Suprapubic skin (tissue), 4 donors: ENCODE measurements around the gene RASL10A. TPM values are rescaled to one million over a fixed set of nuclear protein-coding genes. Genes with fewer than 3 reads are reported as not detected.

Experiments
- DNase-seq, 2 donors: peaks; one replicate each; pipeline ENCODE4 v3.0.0-alpha.2; 2019; ENCODE audit warnings: low spot score in 2 of 2
- H3K27ac ChIP-seq: fragments of 200-600 bp; sonication (generic); one replicate; pipeline ENCODE4 v1.5.1; 2019
- H3K27me3 ChIP-seq: fragments of 200-600 bp; sonication (generic); one replicate; pipeline ENCODE4 v1.5.1; 2019
- H3K36me3 ChIP-seq: fragments of 200-600 bp; sonication (generic); one replicate; pipeline ENCODE4 v1.5.1; 2019
- H3K4me1 ChIP-seq: fragments of 200-600 bp; sonication (generic); one replicate; pipeline ENCODE4 v1.5.1; 2019
- H3K4me3 ChIP-seq: fragments of 200-600 bp; sonication (generic); one replicate; pipeline ENCODE4 v1.5.1; 2019; ENCODE audit warnings: mild to moderate bottlenecking
- H3K9me3 ChIP-seq: fragments of 200-600 bp; sonication (generic); one replicate; pipeline ENCODE4 v1.5.1; 2019
- EP300 ChIP-seq: sonication (generic); formaldehyde crosslinking; IDR thresholded peaks from one replicate; pipeline ENCODE4 v1.6.1; 2017; ENCODE audit warnings: antibody characterized with exemption
- POLR2A ChIP-seq, 2 donors: fragments of 450-650 bp; IDR thresholded peaks; one replicate each; pipeline ENCODE4 v1.6.1; 2017; ENCODE audit warnings: antibody characterized with exemption in 2 of 2, mild to moderate bottlenecking in 2 of 2, moderate library complexity in 2 of 2
- POLR2AphosphoS5 ChIP-seq, 3 donors: sonication (generic); formaldehyde crosslinking; IDR thresholded peaks; one replicate each; pipeline ENCODE4 v1.6.1; 2017; ENCODE audit warnings: antibody characterized with exemption in 3 of 3
- WGBS: methylation state at CpG from one replicate; pipeline ENCODE4 v1.1.5; 2018; 5-methylcytosine and 5-hydroxymethylcytosine counted together
- total RNA-seq, 4 donors: library from RNA; depleted of rRNA; stranded (reverse); fragments of >200 nt; gene quantifications; one replicate each; pipeline ENCODE4 v1.1.0, GENCODE V29; 2016
- TF ChIP-seq, protein P1 (sequence below), 2 donors: fragments of 200-600 bp in 1 of 2; fragments of 450-650 bp in 1 of 2; sonication (generic) in 1 of 2; IDR thresholded peaks; one replicate each; pipeline ENCODE4 v1.5.1; 2016 to 2019; ENCODE audit warnings: antibody characterized with exemption in 2 of 2, mild to moderate bottlenecking in 1 of 2, moderate library complexity in 1 of 2

RASL10A gene
- total RNA-seq, 4 donors from 2014 or later: 0.34 to 1.7 (median 0.95) TPM

DNA sequence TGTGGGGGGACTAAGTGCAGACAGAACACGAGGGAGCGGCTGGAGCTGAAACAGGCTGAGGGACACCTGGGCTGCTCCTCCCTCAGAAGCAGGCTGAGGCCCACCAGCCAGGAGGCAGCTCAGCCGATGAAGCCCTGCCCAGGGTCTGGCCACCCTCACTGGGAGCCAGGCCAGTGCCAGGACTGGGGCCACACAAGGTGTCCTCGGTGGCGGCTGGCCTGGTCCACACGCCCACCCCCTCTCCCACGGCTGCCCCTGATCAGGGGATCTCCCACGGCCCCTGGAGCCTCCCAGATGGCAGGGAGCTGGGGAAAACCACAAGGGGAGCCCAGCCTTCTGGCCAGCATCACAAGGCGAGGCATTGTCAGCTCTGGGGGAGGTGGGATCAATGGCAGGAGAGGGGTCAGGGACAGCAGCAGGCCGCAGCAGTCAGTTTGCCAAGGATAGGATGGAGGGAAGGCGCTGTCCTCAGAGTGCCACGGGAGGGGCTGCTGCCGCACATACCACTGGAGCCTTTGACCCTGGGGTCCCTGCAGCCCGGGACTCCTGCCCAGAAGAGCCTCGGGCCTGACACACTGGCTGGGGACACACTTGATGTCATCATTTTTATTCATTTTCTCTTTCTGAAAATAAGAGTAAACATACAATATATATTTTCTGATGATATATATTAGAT is 11.7 kb upstream of the RASL10A start:
- no peak for DNase-seq
- Histone ChIP-seq H3K27me3 (no peaks in the 10 kb centered on the region), H3K4me3 (no peak overlapping the region), H3K36me3 (peaks cover 53% of the 10 kb centered on the region), H3K4me1 (peaks cover 7% of the 10 kb centered on the region), H3K9me3 (no peaks in the 10 kb centered on the region), H3K27ac (no peak overlapping the region)
- no peak for TF ChIP-seq EP300
- TF ChIP-seq, protein P1, sequence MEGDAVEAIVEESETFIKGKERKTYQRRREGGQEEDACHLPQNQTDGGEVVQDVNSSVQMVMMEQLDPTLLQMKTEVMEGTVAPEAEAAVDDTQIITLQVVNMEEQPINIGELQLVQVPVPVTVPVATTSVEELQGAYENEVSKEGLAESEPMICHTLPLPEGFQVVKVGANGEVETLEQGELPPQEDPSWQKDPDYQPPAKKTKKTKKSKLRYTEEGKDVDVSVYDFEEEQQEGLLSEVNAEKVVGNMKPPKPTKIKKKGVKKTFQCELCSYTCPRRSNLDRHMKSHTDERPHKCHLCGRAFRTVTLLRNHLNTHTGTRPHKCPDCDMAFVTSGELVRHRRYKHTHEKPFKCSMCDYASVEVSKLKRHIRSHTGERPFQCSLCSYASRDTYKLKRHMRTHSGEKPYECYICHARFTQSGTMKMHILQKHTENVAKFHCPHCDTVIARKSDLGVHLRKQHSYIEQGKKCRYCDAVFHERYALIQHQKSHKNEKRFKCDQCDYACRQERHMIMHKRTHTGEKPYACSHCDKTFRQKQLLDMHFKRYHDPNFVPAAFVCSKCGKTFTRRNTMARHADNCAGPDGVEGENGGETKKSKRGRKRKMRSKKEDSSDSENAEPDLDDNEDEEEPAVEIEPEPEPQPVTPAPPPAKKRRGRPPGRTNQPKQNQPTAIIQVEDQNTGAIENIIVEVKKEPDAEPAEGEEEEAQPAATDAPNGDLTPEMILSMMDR (IDR thresholded peaks at IDR 0.05): no peak
- TF ChIP-seq POLR2AphosphoS5 (IDR thresholded peaks at IDR 0.05): no peak
- TF ChIP-seq POLR2A (IDR thresholded peaks at IDR 0.05): no peak
- 82% methylated on average over 7 of the region's 15 CpGs for WGBS

DNA sequence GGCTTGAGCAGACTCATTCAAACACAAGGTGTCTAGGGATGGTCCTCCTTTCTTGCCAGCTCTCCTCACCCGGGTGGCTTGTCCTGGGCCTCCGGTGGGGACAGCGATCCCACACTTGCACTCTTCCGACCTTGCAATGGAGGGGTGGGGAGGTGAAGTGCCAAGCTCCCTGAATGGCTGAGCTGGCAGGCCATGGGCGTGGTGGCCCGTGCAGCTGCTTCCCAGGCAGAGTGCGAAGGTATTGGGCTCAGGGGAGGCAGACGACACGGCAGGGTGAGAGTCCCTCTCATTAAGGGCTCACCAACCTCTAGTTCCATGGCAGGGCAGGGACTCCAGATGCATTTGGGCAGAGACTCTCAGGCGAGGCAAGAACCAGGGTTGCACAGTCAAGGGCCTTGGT is 11.0 kb upstream of the RASL10A start:
- Histone ChIP-seq H3K27me3 (no peaks in the 10 kb centered on the region), H3K27ac (no peak overlapping the region), H3K4me3 (no peak overlapping the region), H3K36me3 (peaks cover 46% of the 10 kb centered on the region), H3K9me3 (no peaks in the 10 kb centered on the region), H3K4me1 (peaks cover 7% of the 10 kb centered on the region)
- 93% methylated on average over 10 of the region's 10 CpGs for WGBS
- TF ChIP-seq, protein P1 (IDR thresholded peaks at IDR 0.05): no peak
- no peak for TF ChIP-seq POLR2A (IDR thresholded peaks at IDR 0.05)
- no peak for TF ChIP-seq POLR2AphosphoS5 (IDR thresholded peaks at IDR 0.05)
- TF ChIP-seq EP300: no peak
- DNase-seq: no peak

DNA sequence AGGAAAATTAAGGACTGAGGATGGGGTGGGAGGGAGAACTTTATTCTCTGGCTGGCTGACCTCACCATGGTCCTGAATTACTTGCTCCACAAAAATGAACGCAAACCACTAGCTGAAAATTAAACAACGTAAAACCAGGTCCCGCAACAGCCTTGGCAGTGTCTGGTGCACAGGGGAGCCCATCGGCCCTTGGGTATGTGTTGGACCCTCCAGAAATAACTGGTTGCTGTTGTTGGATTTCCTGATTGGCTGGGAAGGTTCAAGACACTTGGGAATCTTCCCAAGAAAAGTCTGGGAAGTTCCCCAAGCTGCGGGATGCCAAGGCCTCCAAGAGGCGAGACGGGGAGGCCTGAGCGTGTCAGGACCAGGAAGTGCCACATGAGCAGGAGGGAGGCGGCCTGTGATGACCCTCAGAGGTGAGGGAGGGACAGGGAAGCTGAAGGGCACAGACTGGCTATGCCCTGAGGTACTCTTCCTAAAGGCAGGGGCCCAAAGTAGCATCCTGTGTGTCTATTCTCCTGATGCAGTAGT is 10.4 kb upstream of the RASL10A start:
- no peak for TF ChIP-seq POLR2A (IDR thresholded peaks at IDR 0.05)
- TF ChIP-seq, protein P1 (IDR thresholded peaks at IDR 0.05): no peak
- TF ChIP-seq EP300: no peak
- no peak for TF ChIP-seq POLR2AphosphoS5 (IDR thresholded peaks at IDR 0.05)
- Histone ChIP-seq H3K27me3 (no peaks in the 10 kb centered on the region), H3K36me3 (peaks cover 40% of the 10 kb centered on the region), H3K4me3 (no peak overlapping the region), H3K27ac (no peak overlapping the region), H3K9me3 (no peaks in the 10 kb centered on the region), H3K4me1 (peaks cover 3% of the 10 kb centered on the region)
- no peak for DNase-seq
- WGBS: 30% methylated on average over 9 of the region's 9 CpGs

DNA sequence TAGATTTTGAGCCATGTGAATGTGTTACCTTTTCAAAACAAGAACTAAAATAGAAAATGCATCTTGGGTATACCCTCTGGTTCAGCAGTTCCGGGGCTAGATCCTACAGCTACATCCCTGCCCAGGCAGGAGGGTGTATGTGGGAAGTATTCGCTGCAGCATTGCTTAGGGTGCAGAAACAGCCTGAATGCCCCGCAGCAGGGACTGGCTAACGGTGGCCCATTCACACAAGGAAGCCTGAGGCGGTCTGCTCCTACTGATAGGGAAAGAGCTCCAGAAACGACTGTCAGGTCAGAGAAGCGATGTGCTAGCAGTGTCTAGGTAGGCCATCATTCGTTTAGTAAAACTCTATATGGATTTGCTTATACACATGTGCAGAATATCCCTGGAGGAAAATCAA is 9.9 kb upstream of the RASL10A start:
- Histone ChIP-seq H3K4me1 (no peaks in the 10 kb centered on the region), H3K27ac (no peak overlapping the region), H3K4me3 (no peak overlapping the region), H3K36me3 (peaks cover 35% of the 10 kb centered on the region), H3K9me3 (no peaks in the 10 kb centered on the region), H3K27me3 (no peaks in the 10 kb centered on the region)
- no peak for DNase-seq
- no peak for TF ChIP-seq POLR2AphosphoS5 (IDR thresholded peaks at IDR 0.05)
- no peak for TF ChIP-seq EP300
- no peak for TF ChIP-seq POLR2A (IDR thresholded peaks at IDR 0.05)
- TF ChIP-seq, protein P1 (IDR thresholded peaks at IDR 0.05): no peak
- 75% methylated on average over 8 of the region's 8 CpGs for WGBS

DNA sequence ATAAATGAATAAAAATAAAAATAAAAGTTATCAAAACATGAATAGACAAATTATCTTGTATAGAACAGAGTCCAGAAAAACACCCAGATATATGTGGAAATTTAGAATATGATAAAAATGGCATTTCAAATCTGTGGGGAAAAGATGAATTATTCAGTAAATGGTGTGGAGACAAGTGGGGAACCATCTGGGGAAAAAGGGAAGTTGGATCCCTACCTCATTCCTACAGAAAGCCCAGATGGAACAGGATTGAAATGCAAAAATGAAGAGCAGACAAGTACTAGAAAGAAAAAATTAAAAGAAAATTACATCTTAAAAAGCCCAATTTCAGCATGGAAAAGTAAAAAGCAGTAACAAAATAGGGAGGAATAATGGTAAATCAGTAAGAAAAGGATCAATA is 8.1 kb upstream of the RASL10A start:
- Histone ChIP-seq H3K27ac (no peak overlapping the region), H3K9me3 (no peaks in the 10 kb centered on the region), H3K27me3 (no peaks in the 10 kb centered on the region), H3K4me3 (no peak overlapping the region), H3K4me1 (no peaks in the 10 kb centered on the region), H3K36me3 (peaks cover 17% of the 10 kb centered on the region)
- no peak for DNase-seq
- TF ChIP-seq POLR2AphosphoS5 (IDR thresholded peaks at IDR 0.05) (no peak), EP300 (no peak), POLR2A (IDR thresholded peaks at IDR 0.05) (no peak)
- TF ChIP-seq, protein P1 (IDR thresholded peaks at IDR 0.05): no peak
